Osteocyte (in vitro differentiated cells): Measurements from ENCODE around the gene TXNL1. TPM values are rescaled to one million over a fixed set of nuclear protein-coding genes. Genes with fewer than 3 reads are reported as not detected.
A peak's percentile ranks its signal among the peaks of the same experiment; 100 is the strongest.

Experiments used
- DNase-seq: peaks from one replicate; pipeline ENCODE4 v3.0.0; 2021; ENCODE audit warnings: mixed read lengths; ENCODE audit not compliant: unreplicated experiment; ENCODE audit errors: extremely low spot score
- H3K27ac Mint-ChIP-seq: one replicate; pipeline ENCODE4 v1.8.0; 2021; ENCODE audit warnings: mild to moderate bottlenecking, mixed read lengths; ENCODE audit not compliant: unreplicated experiment
- H3K27me3 Mint-ChIP-seq: one replicate; pipeline ENCODE4 v1.8.0; 2021; ENCODE audit warnings: mixed read lengths; ENCODE audit not compliant: unreplicated experiment
- H3K36me3 Mint-ChIP-seq: one replicate; pipeline ENCODE4 v1.8.0; 2021; ENCODE audit warnings: mixed read lengths; ENCODE audit not compliant: unreplicated experiment
- H3K4me1 Mint-ChIP-seq: one replicate; pipeline ENCODE4 v1.8.0; 2021; ENCODE audit warnings: mixed read lengths; ENCODE audit not compliant: unreplicated experiment
- H3K4me3 Mint-ChIP-seq: one replicate; pipeline ENCODE4 v1.8.0; 2021; ENCODE audit warnings: mild to moderate bottlenecking, moderate library complexity, mixed read lengths; ENCODE audit not compliant: unreplicated experiment
- H3K9me3 Mint-ChIP-seq: one replicate; pipeline ENCODE4 v1.8.0; 2021; ENCODE audit warnings: mixed read lengths; ENCODE audit not compliant: unreplicated experiment
- CTCF ChIP-seq: fragments of 200-600 bp; sonication (generic); IDR thresholded peaks from 2 replicates; pipeline ENCODE4 v1.5.0; 2021; ENCODE audit warnings: antibody characterized with exemption, mild to moderate bottlenecking, moderate library complexity
- total RNA-seq: library from RNA; stranded (reverse); gene quantifications from 2 replicates; pipeline ENCODE4 v1.2.1, GENCODE V29; 2021

The TXNL1 gene
- total RNA-seq, 1 donor from 2014 or later = 67.2 TPM

DNA sequence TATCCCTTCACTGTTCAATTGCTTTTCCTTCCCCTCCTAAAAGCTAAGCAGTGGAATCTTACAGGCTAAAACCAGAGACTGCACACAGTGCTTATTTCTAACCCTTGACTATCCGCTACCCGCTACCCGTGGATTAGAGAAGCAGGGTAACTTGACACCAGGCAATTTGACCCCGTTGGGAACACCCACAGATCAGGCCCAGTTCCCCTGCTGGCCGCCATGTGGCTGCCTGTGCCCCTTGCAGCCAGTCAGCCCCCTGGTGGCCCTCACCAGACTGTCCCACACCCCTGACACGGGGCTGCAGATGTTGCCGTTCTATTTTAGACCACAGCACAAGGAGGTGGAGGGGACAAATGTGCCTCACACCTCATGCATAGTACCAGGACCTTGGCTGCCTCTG lies 74.8 kb downstream of the TXNL1 start:
- H3K4me3 Mint-ChIP-seq = no peak overlapping the region
- H3K9me3 Mint-ChIP-seq = no peaks in the 10 kb centered on the region
- peaks cover 6% of the 10 kb centered on the region for H3K4me1 Mint-ChIP-seq
- TF ChIP-seq CTCF = peak; percentile 36
- no peak overlapping the region for H3K27ac Mint-ChIP-seq
- DNase-seq = no peak
- no peaks in the 10 kb centered on the region for H3K36me3 Mint-ChIP-seq
- H3K27me3 Mint-ChIP-seq = peaks cover 6% of the 10 kb centered on the region

DNA sequence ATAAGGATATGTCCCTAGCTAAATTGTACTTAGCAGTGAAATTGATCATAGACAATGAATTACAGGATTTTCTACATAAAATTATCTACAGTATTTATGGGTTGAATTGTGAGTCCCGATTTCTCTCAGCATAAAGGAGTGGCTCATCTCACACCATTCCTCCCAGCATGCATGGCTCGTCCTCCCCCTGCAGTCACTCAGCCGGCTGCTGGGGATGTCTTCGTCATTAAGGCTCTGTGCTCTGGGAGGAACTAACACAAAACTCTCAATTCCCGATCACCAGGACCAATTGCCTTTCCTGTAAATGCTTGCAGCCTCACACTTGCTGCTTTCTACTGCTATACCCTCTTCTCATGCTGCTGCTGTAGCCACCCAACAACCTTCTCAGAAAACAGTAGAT lies 75.9 kb downstream of the TXNL1 start:
- H3K4me1 Mint-ChIP-seq = peaks cover 6% of the 10 kb centered on the region
- no peaks in the 10 kb centered on the region for H3K36me3 Mint-ChIP-seq
- H3K27ac Mint-ChIP-seq = no peak overlapping the region
- DNase-seq = no peak
- no peak overlapping the region for H3K4me3 Mint-ChIP-seq
- TF ChIP-seq CTCF = no peak
- no peaks in the 10 kb centered on the region for H3K9me3 Mint-ChIP-seq
- H3K27me3 Mint-ChIP-seq = peaks cover 7% of the 10 kb centered on the region

DNA sequence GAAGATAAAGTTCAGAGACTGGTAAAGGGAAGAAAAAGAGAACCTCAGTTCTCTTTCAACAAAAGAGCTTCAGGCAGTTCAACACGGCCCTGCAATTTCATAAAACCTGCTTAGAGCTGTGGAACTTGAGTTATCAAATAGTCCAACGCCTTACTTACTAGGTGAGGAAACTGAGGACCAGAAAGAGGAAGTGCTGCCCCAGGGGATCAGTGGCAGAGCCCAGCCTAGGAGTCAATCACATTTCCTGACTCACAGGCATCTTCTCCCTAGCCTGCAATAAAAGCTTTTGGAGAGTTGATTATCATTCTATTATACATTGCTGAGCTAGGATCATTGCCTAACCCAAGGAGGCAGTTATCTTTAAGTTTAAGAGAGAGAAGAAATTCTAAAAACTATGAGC lies 77.4 kb downstream of the TXNL1 start:
- TF ChIP-seq CTCF = no peak
- no peak for DNase-seq
- Mint-ChIP-seq H3K27me3 (peaks cover 7% of the 10 kb centered on the region), H3K27ac (no peak overlapping the region), H3K36me3 (no peaks in the 10 kb centered on the region), H3K9me3 (no peaks in the 10 kb centered on the region), H3K4me3 (no peak overlapping the region), H3K4me1 (peaks cover 6% of the 10 kb centered on the region)

- peaks cover 3% of the 10 kb centered on the region for H3K9me3 Mint-ChIP-seq
- no peak overlapping the region for H3K4me3 Mint-ChIP-seq
- no peak for TF ChIP-seq CTCF
- H3K27ac Mint-ChIP-seq = no peak overlapping the region
- no peaks in the 10 kb centered on the region for H3K36me3 Mint-ChIP-seq
- H3K4me1 Mint-ChIP-seq = no peaks in the 10 kb centered on the region
- peaks cover 7% of the 10 kb centered on the region for H3K27me3 Mint-ChIP-seq
- no peak for DNase-seq
These were observed 79.3 kb downstream of the TXNL1 start for GRCh38 chr18:56559044-56559443.

DNA sequence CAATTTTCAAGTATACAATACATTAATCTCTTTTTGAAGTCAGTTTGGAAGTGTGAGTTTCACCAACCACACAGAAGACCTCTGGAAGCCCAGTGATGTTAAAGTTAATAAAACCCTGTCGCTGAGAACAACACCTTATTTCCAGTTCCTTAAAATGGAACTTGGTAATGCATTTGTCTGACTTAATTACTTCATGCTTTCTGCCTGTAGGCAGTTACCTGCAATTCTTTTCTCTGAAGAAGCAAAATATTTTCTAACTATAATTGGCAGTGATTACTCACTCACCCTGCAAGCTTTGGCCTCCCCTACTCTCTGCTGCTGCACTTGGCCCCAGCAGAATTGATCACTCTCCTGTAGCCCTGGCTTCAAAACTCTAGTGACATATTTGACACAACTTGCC lies 81.5 kb downstream of the TXNL1 start:
- Mint-ChIP-seq H3K4me3 (no peak overlapping the region), H3K36me3 (no peaks in the 10 kb centered on the region), H3K4me1 (no peaks in the 10 kb centered on the region), H3K27ac (no peak overlapping the region), H3K27me3 (peaks cover 7% of the 10 kb centered on the region), H3K9me3 (peaks cover 3% of the 10 kb centered on the region)
- TF ChIP-seq CTCF = no peak
- DNase-seq = no peak
